Endometrium (tissue), 2 donors: ENCODE data around the gene NAA10.

ENCODE experiments used
- FAIRE-seq: peaks from 2 replicates; lab custom pipeline; 2012; peaks lifted over from hg19 to GRCh38; lab: Jason Lieb, UNC
- donor health status: control.
- donor health status: control.

NAA10 gene

DNA sequence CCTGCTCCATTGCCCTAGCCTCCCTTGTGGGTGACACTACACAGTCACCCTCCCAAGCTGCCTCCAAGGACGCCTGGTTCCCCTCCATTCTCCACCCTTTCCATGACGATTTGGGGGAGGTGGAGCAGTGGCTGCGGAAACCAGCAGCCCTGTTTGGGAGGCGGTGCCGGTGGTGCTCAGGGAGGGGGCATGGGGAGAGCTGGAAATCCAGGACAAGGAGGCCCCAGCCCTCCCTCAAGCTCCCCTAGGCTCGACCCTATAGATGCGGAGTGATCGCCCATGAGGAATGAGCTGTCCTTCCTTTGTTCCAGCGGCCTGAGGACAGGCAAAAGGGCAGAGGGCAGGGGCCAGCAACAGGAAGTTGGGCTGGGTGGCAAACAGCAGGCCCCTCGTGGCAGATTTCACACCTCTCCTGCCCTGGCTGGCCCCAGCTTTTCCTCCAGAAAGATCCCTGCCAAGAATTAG lies 13.2 kb upstream of the NAA10 start:
- FAIRE-seq, result no peak

DNA sequence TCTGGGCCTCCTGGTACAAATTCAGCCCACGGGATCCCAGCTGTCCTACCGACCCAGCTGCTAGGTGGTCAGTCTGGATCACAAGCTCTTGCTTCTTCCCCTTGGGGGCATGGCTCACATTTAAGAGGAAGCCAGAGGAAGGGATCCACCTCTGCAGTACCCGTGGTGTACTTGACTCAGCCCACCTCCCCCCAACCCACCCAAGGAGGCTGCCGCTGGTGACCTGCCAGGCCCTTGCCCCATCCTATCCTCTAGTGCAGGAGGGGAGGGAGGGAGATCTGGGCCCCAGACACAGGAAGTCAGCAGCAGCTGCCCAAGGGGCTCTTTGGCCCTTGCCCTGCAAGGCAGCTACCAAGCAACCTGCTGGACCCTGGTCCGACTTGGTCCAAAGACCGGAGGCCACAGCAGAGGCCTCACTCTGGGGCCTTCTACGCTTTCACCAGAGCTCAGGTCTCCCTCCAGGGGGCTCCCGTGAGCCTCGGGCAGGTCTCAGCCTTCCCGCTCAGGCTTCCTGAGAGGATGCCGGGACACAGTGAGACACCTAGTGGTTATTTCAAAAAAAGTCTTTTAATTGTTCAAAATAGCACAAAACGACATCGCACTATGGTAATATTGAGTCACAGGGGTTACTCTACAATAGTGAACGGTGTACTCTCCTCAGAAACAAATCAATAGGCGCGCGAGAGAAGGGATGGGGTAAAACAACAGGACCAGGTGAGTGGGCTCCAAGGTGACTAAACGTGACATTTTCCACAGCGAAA lies 12.4 kb upstream of the NAA10 start:
- FAIRE-seq, result peak; percentile 46

DNA sequence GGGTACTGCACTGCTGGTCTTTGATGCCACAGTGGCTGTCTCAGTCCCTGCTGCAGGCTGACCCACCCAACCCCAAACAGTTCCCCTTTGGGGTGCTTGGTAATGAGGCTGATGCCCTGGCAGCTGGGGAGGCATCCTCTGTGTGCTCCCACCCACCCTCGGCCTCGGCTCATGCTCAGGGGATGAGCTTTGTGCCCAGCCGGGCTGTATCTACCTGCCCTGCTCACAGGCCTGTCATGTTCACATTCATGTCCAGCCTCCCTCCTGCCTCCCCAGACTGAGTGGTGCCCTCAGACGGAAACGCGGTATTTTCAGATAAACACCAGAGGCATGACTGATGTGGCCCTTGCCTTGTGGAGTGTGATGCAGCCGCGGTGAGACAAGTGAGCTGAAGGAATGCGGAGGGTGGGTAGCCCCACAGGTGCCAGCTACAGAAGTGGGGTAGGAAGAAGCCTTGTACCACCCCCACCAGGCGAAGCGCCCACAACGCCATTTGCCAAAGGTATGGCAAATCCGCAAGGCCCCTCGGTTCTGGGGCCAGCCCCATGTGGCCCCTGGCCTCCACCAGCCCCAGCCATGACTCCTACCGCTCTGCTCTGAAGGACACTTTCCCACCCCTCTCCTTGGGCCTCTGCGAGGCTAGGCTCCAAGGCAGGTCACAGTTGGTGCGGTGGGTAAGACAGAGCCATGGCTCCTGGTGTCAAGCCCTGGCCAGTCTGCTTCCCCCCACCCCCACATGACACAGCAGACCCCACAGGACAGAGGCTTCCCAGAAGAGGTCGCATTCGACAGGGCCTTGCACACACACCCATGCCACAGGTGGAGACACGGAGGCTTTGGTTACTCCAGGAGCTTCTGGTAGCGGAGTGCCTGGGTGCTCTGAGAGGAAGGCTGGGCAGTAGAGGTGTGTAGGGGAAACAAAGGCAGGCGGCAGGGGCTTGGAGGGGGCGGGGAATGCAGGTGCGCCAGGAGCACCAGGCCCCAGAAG lies 11.4 kb upstream of the NAA10 start:
- no peak for FAIRE-seq

DNA sequence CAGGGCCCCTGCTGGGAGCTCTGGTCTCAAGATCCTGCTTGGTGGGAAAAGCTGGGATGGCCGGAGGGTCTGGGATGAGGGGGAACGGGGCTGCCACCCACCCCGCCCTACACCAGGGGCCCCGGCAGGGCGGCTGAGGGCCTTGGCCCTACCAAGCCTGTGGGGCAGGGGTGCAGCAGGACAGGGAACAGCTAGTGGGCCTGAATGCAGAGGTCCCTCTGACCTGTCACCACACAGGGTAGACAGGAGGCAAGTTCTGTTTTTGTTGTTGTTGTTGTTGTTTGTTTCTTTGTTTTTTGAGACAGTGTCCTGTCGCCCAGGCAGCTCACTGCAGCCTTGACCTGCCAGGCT lies 9.9 kb upstream of the NAA10 start:
- FAIRE-seq, result no peak

DNA sequence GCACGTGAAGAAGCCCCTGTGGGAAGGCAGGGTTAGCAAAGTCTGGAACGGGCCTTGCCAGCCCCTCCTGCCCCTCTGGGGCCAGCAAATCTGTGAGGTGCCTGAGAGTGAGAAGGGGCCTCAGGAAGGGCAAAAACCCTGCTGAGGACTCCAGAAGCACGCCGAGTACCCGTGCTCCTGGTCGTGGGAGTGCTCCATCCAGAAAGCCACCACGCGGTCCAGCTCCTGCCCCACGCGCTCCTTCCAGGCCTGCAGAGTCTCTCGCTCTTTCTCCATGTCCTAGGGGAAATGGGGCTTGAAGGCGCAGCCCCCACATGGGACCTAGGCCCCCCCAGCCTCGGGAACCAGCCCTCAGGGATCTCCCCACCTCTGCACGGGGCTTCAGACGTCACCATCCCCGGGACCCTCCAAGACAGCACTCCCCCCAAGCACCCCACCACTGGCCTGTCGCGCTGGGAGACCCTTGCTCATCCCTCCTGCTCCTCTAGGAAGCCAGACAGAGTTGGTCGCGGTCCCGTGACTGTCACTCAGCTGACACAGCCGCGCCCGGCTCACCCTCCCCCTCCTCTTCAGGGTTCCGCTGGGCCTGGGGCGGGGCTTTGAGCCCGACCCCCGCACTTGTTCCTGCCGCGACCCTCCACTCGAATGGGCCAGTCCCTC lies 9.4 kb upstream of the NAA10 start, which contains the start of gene RENBP:
Gene RENBP (minus strand): TSS at position 504 of the 660 bp plus-strand sequence. CDS start 33 bp downstream, at position 471.
- FAIRE-seq, result no peak

DNA sequence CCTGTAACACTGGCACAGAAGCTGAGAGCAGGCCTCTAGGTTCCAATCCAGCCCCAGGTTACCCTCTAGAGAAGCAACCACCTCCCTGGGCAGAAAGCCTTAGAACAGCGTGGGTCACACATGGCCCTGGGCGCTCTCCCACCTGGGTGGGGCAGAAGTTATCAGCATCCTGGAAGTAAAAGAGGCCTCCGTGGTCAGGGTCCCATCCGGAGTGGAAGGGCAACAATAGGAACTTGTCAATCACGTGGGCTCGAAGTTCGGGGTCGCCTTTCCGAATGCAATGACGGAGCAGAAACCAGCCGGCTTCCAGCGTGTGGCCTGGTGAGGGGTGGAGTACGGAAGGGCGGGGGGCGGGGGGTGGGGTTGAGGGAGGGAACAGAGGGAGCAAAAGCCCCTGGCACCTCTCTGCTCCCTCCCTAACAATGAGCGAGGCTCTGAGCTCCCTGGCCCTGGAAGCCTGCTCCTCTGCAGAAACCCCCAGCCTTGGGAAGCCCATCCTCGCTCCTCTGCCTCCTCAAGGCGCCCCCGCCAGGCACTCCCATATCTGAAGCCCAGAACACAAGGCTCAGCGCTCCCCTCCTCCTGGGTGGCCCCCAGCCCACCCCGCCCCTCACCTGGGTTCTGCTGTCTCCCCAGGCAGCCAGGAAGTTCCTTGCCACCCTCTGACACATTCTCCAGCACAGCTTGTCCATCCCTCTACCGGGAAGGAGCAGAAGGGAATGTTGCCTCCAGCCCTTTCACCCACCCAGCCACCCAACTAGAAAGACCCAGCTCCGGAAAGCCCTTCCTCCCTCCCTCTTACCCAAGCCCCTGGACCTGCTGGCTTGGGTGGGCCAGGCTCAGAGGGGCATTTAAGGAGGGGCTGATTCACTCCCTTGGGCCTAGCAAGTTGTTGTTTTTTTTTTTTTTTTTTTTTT lies 6.8 kb upstream of the NAA10 start:
- FAIRE-seq, result no peak

DNA sequence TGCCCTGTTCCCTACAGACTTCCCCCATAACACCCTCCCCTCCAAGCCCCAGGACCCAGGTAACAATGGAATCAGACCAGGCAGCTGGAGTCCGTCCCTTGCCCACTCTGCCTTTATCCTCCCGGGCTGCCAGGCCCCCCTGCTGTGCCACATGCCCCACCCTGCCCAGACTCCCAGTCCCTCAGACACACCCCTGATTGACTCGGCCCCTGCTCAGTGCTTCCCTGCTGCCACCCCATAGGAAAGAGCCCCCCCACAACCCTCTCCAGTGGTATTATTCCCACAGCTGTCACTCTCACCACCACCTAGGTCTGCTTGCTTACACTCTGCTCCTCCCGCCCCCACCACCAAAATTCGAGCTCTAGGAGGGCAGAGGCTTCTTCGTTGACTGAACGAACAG lies 4.7 kb upstream of the NAA10 start:
- FAIRE-seq, result no peak

DNA sequence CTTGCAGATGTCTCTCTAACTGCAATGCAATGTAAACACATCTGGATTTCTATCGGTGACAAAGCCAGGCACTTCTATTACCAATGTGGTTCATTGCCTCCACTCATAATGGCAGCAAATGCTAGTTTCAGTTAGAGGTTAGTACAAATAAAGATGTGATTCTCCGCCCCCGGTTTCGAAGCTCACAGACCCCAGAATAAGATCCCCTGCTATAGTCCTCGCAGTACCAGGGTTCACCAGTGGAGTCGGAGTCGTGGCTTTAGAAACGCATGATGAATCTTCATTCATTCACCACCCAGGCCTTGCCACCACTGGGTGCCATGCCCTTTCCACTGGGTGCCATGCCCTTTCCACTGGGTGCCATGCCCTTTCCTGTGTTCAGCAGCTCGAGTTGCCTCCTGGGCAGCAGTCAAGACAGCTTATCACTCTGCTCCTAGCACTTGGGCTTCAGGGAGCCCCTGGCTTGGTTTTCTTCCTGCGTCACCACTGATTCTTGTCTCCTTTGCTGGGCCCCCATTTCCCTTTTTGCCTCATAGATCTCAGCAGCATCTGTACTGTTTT lies 3.5 kb upstream of the NAA10 start:
- no peak for FAIRE-seq

DNA sequence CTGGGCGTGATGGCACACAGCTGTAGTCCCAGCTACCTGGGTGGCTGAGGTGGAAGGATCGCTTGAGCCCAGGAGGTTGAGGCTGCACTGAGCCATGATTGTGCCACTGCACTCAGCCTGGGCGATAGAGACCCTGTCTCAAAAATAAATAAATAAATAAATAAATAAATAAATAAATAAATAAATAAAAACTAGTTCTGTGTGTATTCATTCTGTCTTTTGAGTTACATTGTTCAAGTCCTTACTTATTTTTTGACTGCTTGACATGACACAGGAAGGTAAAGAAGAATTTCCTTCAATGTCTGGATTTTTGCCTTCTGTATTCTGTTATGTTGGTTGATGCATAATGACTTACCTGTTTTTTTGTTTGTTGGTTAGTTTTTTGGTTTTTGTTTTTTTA lies 2.2 kb upstream of the NAA10 start:
- FAIRE-seq, result no peak

DNA sequence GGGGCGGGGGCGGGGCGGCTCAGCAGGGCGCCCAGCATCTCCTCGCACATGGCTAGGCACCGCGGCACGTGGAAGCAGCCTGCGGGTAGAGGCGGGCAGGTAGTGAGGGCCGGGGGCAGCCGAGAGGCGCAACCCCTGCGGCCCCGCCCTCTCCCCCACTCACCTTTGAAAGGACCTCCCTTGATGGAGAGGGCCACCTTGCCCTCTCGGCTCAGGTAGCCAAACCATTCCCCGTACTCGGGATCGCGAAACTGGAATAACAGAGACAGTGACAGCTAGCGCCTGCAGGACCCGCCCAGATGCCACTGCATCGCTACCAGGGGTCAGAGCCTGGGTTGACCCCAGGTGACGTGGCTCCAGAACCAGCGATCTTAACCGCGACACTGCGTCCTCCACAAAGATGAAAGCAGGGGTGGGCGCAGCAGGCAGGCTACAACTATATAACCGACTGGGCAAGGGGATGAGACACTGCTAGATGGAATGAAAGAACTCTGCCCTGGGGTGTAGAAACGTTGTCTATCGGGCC lies 552 bp upstream of the NAA10 start:
- FAIRE-seq, result no peak

DNA sequence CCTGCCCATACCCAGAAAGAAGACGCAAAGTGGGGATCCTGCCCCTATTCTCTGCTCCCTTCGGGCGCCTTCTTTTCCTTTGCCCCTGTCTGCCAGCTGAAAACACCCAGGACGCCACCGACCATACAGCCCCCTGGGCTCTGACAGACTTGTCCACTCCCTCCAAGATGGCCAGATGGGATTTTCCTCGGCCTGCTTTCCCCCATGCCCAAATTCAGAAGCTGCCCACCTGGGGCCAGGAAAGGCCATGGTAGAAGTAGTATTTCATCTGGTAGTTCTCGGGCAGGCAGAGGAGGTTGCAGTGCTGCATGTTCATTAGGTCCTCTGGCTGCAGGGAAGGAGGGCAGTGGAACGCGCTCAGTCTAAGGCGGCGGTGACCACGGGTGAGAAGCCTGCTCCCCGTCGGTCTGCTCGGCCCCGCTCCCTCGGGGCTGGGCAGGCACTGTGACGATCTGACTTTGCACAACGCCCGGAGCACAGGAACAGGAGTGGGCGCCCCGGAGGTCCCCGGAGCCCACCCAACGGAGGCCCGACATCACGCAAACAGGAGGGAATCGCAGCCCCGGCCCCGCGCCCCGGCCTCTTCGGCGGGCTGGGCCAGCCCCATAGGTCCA lies 582 bp downstream of the NAA10 start:
- FAIRE-seq, result no peak

DNA sequence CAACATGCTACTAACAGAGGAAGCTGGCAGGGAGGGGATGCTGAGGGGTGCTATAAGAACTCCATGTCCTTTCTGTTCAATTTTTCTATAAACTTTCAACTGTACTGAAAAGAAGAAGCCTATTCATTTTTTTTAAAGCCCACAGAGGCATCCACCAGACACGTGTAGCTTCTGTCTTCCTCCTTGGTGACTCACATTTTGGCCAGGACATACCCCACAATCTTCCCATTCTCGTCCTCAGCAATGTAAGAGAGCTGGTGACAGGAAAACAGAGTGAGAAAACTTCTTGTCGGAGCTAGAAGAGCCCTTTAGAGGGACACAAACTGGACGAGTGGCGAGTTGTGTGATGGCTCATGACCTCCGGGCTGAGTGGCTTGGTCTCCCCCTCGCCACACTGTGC lies 1.1 kb downstream of the NAA10 start:
- FAIRE-seq, result no peak

DNA sequence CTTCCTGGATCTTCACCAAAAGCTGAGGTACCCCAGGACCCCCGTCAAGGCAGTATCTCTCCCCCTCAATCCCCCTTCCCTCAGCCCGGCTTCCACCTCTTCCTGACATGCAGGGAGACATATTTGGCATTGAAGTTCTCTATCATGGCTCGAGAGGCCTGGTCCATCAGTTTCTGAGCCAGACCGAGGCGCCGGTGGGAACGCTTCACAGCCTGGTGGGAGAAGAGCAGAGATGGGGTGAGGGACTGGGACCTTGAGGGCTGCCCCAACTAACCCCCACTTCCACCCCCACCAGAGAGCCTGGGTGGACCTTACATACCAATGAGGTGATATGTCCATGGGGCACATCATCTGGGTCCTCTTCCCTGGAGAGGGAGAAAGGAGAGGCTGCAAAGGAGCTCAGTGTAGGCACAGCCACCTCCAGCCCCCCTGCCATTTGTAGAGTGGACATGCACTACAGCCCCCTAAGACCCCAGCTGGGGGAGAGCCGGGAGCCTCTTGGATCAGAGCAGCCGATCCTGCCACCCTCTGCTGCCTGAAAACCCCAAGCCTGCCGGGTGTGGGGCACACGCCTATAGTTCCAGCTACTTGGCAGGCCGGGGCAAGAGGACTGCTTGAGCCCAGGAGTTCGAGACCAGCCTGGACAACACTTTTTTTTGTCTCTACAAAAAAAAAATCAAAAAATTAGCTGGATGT lies 2.5 kb downstream of the NAA10 start:
- FAIRE-seq, result no peak

DNA sequence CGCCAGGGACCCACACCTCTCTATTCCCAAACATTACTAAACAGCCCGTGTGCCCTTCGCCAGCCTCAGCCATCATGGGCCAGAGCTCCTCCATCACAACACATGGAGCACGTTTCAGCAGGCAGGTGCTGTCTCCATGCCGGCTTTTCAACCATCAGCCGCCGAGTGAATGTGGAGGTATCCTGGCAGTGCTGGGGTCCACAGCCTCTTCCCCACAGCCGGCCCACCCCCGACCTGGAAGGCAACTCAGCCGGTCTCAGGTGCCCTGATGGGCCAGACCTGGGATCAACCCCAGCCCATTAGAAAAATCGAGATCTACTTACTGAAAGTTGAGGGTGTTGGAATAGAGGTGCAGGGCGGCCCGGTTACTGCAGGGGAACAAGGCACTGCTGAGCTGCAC lies 3.1 kb downstream of the NAA10 start:
- FAIRE-seq, result no peak

DNA sequence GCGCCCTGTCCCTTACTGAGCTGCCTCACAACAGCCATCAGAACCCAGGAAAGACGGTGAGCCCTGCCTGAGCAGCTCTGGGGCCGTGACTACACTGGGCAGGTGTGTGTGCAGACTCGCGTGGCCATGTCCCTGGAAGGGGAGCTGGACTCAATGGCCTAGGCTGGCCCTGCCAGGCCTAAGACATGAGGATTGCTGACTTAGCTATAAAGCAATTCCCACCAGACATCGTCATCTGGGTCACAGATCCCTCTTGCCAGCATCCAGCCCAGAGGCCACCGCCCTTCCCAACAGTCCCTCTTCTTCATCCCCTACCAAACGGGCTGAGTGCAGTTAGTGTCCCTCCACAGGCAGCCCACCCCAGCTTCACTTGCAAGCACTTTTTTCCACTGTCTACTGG lies 3.7 kb downstream of the NAA10 start:
- no peak for FAIRE-seq

DNA sequence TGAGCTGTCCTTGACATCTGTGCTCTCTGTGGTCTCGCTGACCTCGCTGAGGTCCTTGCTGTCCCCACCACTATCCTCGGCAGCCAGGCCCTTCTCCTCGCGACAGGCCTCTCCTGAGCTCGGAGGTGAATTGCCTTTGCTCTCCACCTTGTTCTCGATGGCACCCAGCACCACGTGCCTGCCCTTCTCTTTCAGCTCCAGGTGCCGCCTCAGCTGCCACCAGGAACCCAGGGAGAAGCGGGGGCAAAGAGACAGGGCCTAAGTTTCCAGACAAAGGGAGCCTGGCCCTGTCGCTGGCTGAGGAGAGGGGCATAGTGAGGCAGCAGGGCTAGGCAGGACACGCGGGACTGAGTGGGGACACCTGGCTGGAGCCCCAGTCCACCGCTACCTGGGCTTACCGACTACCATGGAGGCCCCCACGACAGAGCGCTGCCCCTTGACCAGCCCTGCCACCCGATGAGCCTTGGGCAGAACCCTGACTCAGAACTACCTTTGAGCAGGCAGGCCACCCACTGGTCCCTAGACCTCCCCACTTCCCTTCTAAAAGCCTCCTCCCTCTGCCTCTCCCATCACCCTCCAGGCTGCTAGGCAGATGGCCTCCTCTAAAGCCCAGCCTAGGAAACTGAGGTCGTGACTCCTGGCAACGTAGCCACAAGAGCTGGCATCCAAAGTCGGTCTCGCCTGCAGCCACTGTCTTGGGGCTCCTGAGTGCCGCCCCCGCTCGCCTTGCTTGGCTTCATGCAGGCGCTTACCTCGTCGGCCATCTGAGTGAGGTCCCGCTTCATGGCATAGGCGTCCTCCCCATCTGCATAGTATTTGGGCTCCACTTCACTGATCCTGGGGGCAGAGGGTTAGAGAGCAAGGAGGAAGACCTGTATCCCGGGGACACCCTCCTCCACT lies 4.6 kb downstream of the NAA10 start:
- no peak for FAIRE-seq

DNA sequence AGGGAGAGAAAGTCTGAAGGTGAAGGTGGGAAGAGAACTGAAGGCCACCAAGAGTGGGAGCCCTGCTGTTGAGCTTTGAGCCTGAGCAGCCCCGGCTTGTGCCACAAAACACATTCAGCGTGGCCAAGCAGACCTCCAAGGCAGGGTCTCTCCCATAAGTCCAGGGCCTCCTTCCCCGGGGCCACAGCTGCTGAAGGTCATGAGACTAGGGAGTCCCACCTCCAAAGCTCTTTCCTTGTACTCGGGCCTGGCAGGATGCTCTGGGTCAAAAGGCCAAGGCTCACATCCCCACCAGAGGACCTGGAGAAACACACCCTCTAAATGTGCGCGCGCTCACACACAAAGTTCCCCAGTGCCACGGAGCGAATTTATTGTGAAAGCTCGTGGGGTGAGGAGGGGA lies 5.3 kb downstream of the NAA10 start:
- no peak for FAIRE-seq

DNA sequence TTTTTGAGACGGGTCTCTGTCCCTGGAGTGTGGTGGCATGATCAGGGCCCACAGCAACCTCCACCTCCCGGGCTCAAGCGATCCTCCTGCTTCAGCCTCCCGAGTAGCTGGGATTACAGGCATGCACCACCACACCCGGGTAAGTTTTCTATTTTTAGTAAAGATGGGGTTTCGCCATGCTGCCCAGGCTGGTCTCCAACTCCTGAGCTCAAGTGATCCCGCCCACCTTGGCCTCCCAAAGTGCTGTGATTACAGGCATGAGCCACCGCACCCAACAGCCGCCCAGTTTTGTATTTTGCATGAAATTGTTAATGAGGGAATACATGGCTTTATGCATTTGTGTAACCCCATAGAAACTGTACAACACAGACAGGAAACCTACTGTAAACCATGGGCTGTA lies 6.0 kb downstream of the NAA10 start:
- FAIRE-seq, result no peak
